Activated CD4-positive, alpha-beta T cell treated with anti-CD3 and anti-CD28 coated beads, Interleukin-2, Interleukin-4, amounts not matched to agents 100 ng/mL and 50 ng/mL, durations not matched to agents 16 hours and 8 hours (primary cell): ENCODE measurements around the gene LIPC.
A peak's percentile ranks its signal among the peaks of the same experiment; 100 is the strongest.

Source experiments
- DNase-seq: peaks from one replicate; pipeline ENCODE4 v3.0.0-alpha.2; 2020; ENCODE audit warnings: low spot score

Gene LIPC

GRCh38 chr15:58495891-58496408 lies 64.2 kb downstream of the LIPC start:
- no peak for DNase-seq

DNA sequence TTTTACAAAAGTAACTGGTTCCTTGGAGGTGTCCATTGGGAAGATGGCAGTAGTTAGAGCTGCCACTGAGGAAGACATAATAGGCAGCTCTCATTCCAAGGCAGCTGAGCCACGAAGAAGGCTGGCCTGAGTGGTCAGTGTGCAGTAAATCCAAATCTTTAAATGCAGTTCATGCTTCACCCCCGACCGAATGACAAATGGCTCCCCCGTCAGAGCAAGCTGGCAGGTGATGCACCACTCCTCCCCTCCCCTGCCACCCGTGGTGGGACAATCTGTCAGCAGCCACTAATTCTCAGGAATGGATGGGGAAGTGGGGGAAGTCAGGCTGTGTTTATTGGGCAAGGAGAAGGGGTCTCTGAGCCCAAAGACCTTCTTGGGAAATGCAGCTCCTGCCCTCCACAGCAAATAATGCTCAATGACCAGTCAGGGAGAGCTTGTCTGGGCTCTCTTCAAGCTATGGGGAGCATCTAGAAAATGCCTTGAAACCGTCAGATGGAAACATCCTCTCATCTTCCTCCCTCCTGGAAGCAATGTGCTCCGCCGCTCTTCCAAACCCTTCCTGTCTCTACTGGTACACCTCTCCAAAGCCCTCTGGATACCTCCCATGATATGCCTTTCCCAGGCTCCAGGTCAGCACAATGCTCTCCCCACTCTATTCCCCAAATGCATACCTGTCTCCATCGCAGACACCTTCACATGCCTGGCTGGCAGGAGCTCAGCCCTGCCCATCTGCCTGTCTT lies 65.4 kb downstream of the LIPC start:
- no peak for DNase-seq

DNA sequence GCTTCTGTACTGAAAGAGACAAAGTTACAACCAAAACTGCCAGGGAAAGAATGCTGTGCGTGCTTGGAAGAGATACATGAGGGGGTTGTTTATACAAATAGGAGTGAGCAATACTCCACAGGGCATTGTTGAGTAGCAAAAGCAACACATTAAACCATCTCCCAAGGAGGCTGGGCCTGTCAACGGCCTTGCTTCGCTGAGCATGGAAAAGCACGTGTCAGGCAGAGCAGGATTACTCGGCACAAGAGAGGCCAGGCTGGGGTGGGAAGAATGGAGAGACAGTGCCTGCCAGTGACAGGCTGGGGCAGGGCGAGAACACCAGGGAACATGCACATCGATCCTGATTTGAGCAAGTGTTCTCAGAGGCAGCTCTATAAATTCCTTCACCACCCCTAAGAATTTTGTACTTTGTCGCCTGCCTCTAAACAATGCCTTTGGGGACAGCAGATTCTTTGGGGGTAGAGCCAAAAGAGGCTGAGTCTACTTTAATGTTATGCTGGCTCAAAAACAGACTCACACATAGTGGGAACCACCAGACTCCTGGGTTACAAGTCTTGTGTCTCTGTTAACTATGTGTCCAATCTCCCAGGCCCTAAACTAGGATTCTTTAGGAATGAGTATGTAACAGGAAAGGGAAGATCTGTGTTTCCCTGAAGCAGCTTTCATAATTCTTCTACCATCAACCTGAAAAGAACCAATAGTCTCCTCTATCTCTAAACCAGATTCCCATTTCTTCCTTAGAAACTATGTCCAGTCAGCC lies 67.2 kb downstream of the LIPC start:
- no peak for DNase-seq

- DNase-seq: no peak
Measured at GRCh38 chr15:58501006-58501405, 69.2 kb downstream of the LIPC start.

GRCh38 chr15:58501636-58502188 lies 69.9 kb downstream of the LIPC start:
- no peak for DNase-seq

DNA sequence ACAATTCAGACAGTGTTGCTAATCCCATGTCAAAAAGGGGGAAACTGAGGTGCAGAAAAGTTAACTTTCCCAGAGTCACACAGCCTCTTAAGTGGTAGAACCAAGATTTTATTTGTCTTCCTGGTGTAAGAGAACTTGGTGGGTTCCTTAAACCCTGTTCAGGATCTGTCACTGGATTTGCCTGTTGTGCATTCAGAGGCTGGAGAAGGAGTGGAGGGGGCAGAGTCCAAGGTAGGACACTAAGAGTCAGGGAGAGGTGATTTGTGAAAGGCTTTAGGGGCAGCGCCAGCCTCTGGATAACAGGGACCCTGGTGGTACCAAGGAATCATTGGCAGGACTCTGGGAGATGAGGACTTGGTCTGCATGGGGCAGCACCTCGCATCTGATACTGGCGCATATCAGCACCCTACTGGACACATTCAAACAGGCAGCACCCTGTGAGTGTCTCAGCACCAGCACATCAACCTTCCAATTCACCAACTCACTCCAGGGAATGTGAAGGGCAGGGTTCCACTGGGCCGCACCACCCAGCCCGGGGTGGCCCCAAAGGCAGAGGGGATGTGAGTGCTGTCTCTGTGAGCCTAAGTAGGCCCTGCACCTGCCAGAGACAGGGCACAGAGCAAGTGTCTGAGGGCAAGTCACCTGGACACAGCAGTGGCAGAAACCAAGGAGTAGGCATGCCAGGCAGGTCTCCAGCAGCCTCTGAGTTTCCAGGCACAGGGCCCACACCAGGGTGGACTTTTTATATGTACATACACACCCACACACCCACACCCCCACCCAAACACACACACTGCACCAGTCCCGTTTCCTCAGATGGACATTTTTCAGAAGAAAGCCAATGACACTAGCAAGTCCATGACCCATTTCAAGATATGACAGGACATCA lies 71.6 kb downstream of the LIPC start:
- DNase-seq: no peak

DNA sequence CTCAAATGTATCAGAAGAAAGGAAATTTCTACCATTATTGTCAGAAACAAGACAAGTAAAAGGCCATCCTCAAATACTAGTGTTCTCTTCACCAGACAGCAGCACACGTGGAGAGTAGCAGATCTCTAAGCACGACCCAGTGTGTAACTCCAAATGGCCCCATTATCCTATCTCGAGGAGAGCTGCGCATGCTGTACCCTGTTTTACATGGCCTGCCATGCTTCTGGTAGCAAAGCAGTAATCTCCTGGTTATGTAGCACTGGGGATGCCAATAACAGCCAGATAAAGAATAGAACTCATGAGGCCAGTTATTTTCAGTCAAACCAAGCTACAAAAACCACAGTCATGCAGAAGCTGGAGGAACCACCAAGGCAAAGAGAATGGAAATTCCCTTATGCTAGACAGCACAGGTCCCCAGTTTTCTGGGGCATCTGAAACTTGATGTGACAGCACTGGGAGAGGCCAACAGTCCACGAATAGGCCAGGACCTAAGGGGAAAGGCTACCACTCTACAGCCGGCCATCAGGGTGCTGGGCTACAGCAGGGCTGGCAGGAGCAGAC lies 73.0 kb downstream of the LIPC start:
- DNase-seq: no peak

GRCh38 chr15:58505581-58505980 lies 73.8 kb downstream of the LIPC start:
- no peak for DNase-seq

DNA sequence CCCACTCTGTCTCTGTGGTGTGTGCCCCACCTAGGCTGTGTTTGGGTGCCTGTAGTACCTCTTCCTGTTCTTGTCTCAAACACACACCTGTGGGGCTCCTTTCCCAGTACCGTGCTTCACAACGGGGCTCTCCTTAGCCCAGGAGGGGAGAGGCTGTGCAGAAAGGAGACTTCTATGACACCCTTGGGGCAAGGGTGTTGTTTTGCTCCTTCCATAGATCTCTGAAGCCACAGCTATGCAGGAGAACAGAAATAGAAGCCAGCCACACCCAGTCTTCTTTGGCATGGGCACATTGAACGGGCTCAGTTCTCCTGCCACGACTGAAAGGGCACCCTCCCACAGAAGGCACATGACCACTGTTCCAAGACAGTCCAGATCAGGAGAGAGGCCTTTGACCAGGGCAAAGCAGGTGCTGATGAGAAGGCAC lies 74.3 kb downstream of the LIPC start:
- DNase-seq: no peak

- DNase-seq: no peak
Measured at GRCh38 chr15:58506783-58507668, 75.2 kb downstream of the LIPC start.

DNA sequence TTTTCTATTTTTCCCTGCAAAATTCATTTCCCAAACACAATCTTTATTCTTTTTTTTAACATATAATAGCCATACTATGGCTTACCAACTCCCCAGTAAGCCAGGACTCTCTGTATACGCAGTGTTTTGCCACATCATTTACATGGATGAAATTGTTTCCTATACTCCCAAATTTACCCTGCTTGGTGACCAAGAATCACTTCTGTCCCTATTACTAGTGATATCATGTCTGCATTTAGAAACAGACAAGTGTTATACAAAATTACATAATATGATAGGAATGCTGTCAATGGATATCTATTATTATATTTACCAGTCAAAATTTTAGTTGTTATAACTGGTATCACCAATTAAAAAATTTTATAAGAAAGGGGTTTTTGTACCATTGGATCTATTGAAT lies 77.8 kb downstream of the LIPC start:
- DNase-seq: no peak

GRCh38 chr15:58510715-58511598 lies 79.2 kb downstream of the LIPC start:
- no peak for DNase-seq

GRCh38 chr15:58511599-58511987 lies 79.8 kb downstream of the LIPC start:
- no peak for DNase-seq

DNA sequence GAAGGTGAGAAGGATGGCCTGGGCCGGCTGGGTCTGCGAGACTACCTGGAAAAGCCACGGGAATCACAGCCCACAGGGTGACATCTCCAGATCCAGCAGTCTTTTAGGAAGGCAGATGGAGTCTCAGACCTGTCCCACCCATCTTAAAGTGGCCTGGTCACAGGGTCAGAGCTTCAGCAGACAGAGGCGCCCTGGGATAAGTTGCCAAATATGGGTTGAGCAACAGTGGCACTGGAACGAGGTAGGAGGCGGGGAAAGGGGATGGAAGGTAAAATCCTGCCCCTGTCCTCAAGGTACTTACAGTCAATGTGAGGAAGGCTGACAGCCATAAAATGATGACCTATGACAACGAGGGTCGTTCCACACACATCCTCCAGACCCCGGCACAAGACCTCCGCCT lies 80.7 kb downstream of the LIPC start:
- no peak for DNase-seq

GRCh38 chr15:58513008-58513407 lies 81.2 kb downstream of the LIPC start:
- no peak for DNase-seq

DNA sequence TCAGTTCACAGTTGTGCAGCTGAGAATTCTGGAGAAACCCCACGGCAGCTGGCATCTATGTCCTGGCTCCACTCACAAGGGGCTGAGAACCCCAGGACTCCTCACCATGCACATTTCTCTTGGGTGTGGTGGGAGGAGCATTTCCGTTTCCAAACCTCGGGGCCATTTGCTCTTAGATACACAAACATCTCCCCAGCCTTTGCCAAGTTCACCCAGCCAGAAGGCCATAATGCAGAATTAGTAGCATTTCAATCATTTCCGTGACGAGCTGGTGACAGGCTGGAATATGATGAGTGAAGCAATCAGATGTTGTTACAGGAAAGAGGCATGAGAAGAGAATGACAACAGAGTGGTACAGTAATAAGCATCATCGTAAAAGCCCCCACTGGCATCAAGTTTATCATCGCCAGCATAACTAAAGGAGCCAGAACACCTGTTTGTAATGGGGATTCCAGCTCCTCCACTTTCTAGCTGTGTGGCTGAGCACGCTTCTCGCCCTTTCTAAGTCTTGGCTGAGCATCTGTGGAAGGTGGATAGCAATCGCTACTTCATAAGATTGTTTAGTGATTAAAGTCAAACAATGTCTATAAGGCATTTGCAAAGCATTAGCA lies 82.0 kb downstream of the LIPC start:
- DNase-seq: no peak

DNA sequence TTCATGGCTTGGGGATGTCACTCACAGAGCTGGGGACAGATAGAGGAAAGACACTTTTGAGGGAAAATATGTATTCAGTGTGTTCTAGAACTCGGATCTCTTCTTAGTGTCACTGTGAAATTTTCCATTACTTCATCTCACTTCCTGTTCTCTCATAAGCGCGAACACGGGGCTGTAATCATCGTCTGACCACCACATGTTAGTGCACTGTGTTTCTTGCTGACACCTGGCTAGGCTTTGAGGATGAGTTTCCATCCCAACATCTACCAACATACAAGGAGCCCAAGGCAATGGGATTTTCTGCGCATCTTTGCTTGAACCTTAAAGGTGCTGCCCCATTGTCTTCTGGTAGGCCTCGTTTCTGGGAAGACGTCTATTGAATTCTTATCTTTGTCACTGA lies 84.0 kb downstream of the LIPC start:
- DNase-seq: peak; percentile 5

DNA sequence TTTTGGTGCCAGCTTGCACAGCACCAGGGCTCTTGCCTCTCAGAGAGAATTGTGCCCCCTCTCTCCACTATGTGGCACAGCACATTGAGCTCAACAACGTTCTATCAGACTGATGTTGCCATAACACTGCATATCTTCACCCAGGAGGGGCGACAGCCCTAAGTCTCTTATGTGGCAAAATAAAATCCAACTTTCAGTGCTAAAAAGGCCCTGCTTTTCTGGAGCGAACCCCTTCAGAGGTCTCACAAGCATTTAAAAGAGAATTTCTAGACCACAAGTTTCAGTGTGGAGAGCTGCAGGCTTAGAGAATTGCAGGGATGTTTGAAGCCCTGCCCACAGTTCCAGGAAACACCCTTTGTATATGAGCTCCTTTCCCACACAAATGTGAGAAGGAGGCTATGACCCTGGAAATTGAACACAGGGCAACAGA lies 85.5 kb downstream of the LIPC start:
- no peak for DNase-seq
